Measurements from ENCODE around the gene PYGL.
"Not testable (repeated sequence)": the region's sequence is repeated elsewhere in the genome, so short reads cannot be mapped to it uniquely, and the experiment has no call there.

PYGL gene

GRCh38 chr14:50924843-50925242, 19.4 kb downstream of the PYGL start:
- no peak for DNase-seq

- no peak for DNase-seq
Observed at GRCh38 chr14:50924236-50924635, 20.0 kb downstream of the PYGL start.

GRCh38 chr14:50922803-50923202, 21.5 kb downstream of the PYGL start:
- no peak for DNase-seq

GRCh38 chr14:50920482-50921230, 23.6 kb downstream of the PYGL start:
- DNase-seq, result no peak

GRCh38 chr14:50919524-50919923, 24.8 kb downstream of the PYGL start:
- DNase-seq, result not testable (repeated sequence)

- DNase-seq, result no peak
Observed at GRCh38 chr14:50917449-50917848, 26.8 kb downstream of the PYGL start.

GRCh38 chr14:50910495-50911420, 33.5 kb downstream of the PYGL start:
- no peak for DNase-seq

GRCh38 chr14:50906326-50907065, 37.8 kb downstream of the PYGL start:
- DNase-seq, result no peak

- no peak for DNase-seq
Observed at GRCh38 chr14:50904719-50905118, 39.6 kb downstream of the PYGL start.

- DNase-seq, result no peak
Observed at GRCh38 chr14:50901361-50901760, 42.9 kb downstream of the PYGL start.

GRCh38 chr14:50897658-50898175, 46.6 kb downstream of the PYGL start:
- DNase-seq, result no peak

- DNase-seq, result not testable (repeated sequence)
Observed at GRCh38 chr14:50897005-50897404, 47.3 kb downstream of the PYGL start.

- not testable (repeated sequence) for DNase-seq
Observed at GRCh38 chr14:50896421-50896820, 47.9 kb downstream of the PYGL start.

GRCh38 chr14:50892255-50892654, 52.0 kb downstream of the PYGL start:
- DNase-seq, result no peak

GRCh38 chr14:50887476-50887875, 56.8 kb downstream of the PYGL start:
- no peak for DNase-seq

GRCh38 chr14:50883827-50884197, 60.5 kb downstream of the PYGL start:
- no peak for DNase-seq

- no peak for DNase-seq
Observed at GRCh38 chr14:50882932-50883826, 61.1 kb downstream of the PYGL start.

- DNase-seq, result no peak
Observed at GRCh38 chr14:50875359-50876070, 68.8 kb downstream of the PYGL start.

- DNase-seq, result no peak
Observed at GRCh38 chr14:50874757-50875156, 69.5 kb downstream of the PYGL start.

- no peak for DNase-seq
Observed at GRCh38 chr14:50871914-50872732, 72.2 kb downstream of the PYGL start, which contains the start of gene ABHD12B. TSS of gene ABHD12B (plus strand) at chr14:50872053. CDS start at chr14:50872175, 122 bp downstream.

Data from DMS79 (cell line).